ENCODE data around the gene CREB1.

GRCh38 chr2:207523005-207523404, 6.8 kb upstream of the CREB1 start:
- TF ChIP-seq POLR2A (IDR thresholded peaks at IDR 0.05; ENCODE audit: low read depth): no peak
- TF ChIP-seq, protein P1, sequence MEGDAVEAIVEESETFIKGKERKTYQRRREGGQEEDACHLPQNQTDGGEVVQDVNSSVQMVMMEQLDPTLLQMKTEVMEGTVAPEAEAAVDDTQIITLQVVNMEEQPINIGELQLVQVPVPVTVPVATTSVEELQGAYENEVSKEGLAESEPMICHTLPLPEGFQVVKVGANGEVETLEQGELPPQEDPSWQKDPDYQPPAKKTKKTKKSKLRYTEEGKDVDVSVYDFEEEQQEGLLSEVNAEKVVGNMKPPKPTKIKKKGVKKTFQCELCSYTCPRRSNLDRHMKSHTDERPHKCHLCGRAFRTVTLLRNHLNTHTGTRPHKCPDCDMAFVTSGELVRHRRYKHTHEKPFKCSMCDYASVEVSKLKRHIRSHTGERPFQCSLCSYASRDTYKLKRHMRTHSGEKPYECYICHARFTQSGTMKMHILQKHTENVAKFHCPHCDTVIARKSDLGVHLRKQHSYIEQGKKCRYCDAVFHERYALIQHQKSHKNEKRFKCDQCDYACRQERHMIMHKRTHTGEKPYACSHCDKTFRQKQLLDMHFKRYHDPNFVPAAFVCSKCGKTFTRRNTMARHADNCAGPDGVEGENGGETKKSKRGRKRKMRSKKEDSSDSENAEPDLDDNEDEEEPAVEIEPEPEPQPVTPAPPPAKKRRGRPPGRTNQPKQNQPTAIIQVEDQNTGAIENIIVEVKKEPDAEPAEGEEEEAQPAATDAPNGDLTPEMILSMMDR (IDR thresholded peaks at IDR 0.05): no peak
- no peak for TF ChIP-seq POLR2AphosphoS5 (IDR thresholded peaks at IDR 0.05)
